Smooth muscle cell (in vitro differentiated cells): ENCODE data around the gene PRUNE2. TPM values are rescaled to one million over a fixed set of nuclear protein-coding genes. Genes with fewer than 3 reads are reported as not detected.
"Not testable (repeated sequence)": the region's sequence is repeated elsewhere in the genome, so short reads cannot be mapped to it uniquely, and the experiment has no call there.

Experiments used
- DNase-seq: peaks from one replicate; lab custom pipeline; 2025; ENCODE audit not compliant: unreplicated experiment; lab: John Stamatoyannopoulos, UW
- H2AFZ ChIP-seq: fragments of 200-600 bp; sonication (generic); 2 replicates; pipeline ENCODE4 v1.6.0; 2016; ENCODE audit warnings: antibody characterized with exemption, low read depth, mild to moderate bottlenecking
- H3F3A ChIP-seq: fragments of 200-600 bp; sonication (generic); 2 replicates; pipeline ENCODE4 v1.6.0; 2017; ENCODE audit warnings: antibody characterized with exemption, low read depth
- H3K27ac ChIP-seq: fragments of 200-600 bp; sonication (generic); 2 replicates; pipeline ENCODE4 v1.5.1; 2016; ENCODE audit warnings: low read depth, mild to moderate bottlenecking
- H3K27me3 ChIP-seq: fragments of 200-600 bp; sonication (generic); 2 replicates; pipeline ENCODE4 v1.6.1; 2016; ENCODE audit warnings: low read depth, mild to moderate bottlenecking
- H3K36me3 ChIP-seq: fragments of 200-600 bp; sonication (generic); 2 replicates; pipeline ENCODE4 v1.5.1; 2016; ENCODE audit warnings: low read depth
- H3K4me1 ChIP-seq: fragments of 200-600 bp; sonication (generic); 2 replicates; pipeline ENCODE4 v1.5.1; 2016; ENCODE audit warnings: low read depth
- H3K4me2 ChIP-seq: fragments of 200-600 bp; sonication (generic); 2 replicates; pipeline ENCODE4 v1.6.0; 2016; ENCODE audit warnings: mild to moderate bottlenecking
- H3K4me3 ChIP-seq: fragments of 200-600 bp; sonication (generic); 2 replicates; pipeline ENCODE4 v1.5.1; 2016; ENCODE audit warnings: mild to moderate bottlenecking
- H3K79me2 ChIP-seq: fragments of 200-600 bp; sonication (generic); 2 replicates; pipeline ENCODE4 v1.6.0; 2016; ENCODE audit warnings: low read depth, mild to moderate bottlenecking
- H3K9ac ChIP-seq: fragments of 200-600 bp; sonication (generic); 2 replicates; pipeline ENCODE4 v1.6.0; 2016; ENCODE audit warnings: low read depth
- H3K9me3 ChIP-seq: fragments of 200-600 bp; sonication (generic); replicated peaks from 2 replicates; pipeline ENCODE4 v1.5.1; 2016; ENCODE audit warnings: low read depth
- H4K20me1 ChIP-seq: fragments of 200-600 bp; sonication (generic); 2 replicates; pipeline ENCODE4 v1.6.0; 2016; ENCODE audit warnings: low read depth
- WGBS: methylation state at CpG from one replicate; pipeline ENCODE4 v1.1.7; 2016; ENCODE audit warnings: low lambda C conversion rate; 5-methylcytosine and 5-hydroxymethylcytosine counted together
- polyA plus RNA-seq: library from polyadenylated mRNA; unstranded; fragments of >200 nt; fragmentation: Nextera tagmentation; extraction: Ambion mirVana; gene quantifications from 2 replicates; pipeline ENCODE4 v1.2.1, GENCODE V29; 2016
- total RNA-seq: library from RNA; depleted of rRNA; stranded (reverse); fragments of >200 nt; gene quantifications from 2 replicates; pipeline ENCODE4 v1.2.3, GENCODE V29; 2014
- TF ChIP-seq, protein P1 (sequence below): fragments of 200-600 bp; sonication (generic); IDR thresholded peaks from 2 replicates; pipeline ENCODE4 v1.5.1; 2017; ENCODE audit warnings: borderline replicate concordance, mild to moderate bottlenecking, antibody characterized with exemption; ENCODE audit not compliant: insufficient read depth, poor library complexity, severe bottlenecking

The PRUNE2 gene
- total and polyA plus RNA-seq, 2 experiments from 2014 or later = 0.79 to 1.9 TPM

DNA sequence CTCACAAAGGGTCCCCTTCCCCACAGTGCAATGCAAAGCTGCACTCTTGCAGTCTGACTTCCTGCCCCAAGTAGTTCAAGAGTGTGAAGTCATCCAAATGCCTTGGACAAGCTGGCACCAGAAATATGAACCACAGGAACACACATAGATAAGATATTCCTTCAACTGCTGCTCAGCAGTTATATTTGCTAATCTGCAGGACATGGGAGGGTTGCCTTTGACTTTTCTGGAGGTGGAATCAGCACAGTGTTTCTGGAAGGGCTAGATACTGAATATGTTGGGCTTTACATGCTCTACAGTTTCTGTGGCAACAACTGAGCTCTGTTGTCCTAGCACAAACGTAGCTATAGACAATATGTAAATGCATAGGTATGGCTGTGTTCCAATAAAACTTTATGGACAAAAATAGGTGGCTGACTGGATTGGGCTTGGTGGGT is 238.4 kb downstream of the PRUNE2 start:
- TF ChIP-seq, protein P1, sequence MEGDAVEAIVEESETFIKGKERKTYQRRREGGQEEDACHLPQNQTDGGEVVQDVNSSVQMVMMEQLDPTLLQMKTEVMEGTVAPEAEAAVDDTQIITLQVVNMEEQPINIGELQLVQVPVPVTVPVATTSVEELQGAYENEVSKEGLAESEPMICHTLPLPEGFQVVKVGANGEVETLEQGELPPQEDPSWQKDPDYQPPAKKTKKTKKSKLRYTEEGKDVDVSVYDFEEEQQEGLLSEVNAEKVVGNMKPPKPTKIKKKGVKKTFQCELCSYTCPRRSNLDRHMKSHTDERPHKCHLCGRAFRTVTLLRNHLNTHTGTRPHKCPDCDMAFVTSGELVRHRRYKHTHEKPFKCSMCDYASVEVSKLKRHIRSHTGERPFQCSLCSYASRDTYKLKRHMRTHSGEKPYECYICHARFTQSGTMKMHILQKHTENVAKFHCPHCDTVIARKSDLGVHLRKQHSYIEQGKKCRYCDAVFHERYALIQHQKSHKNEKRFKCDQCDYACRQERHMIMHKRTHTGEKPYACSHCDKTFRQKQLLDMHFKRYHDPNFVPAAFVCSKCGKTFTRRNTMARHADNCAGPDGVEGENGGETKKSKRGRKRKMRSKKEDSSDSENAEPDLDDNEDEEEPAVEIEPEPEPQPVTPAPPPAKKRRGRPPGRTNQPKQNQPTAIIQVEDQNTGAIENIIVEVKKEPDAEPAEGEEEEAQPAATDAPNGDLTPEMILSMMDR = no peak
- no peak overlapping the region for H3K27ac ChIP-seq

DNA sequence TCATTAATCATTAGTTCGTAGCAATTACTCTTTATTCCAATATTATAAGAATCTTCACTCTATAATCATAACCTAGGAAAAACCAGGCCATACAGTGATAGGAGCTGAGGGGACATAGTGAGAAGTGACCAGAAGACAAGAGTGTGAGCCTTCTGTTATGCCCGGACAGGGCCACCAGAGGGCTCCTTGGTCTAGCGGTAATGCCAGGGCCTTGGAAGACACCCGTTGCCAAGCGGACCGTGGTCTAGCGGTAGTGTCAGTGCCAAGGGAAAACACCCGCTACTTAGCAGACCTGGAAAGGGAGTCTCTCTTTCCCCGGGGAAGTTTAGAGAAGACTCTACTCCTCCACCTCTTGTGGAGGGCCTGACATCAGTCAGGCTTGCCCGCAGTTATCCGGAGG is 239.9 kb downstream of the PRUNE2 start:
- H3K27ac ChIP-seq, H3K79me2 ChIP-seq, H3K4me2 ChIP-seq: not testable (repeated sequence)

More for the DNA sequence above, 238.4 kb downstream of the PRUNE2 start:
- Histone ChIP-seq H3K36me3 (no peaks in the 10 kb centered on the region), H3K79me2 (no peaks in the 10 kb centered on the region), H3K4me2 (peak overlapping the region; percentile 40), H3K9ac (no peak overlapping the region), H2AFZ (no peak overlapping the region), H3K9me3 (no peaks in the 10 kb centered on the region), H3K4me3 (no peak overlapping the region), H4K20me1 (no peaks in the 10 kb centered on the region), H3K27me3 (no peaks in the 10 kb centered on the region), H3F3A (no peaks in the 10 kb centered on the region), H3K4me1 (peaks cover 4% of the 10 kb centered on the region)
- 25% methylated on average over 1 of the region's 1 CpG for WGBS
- DNase-seq = no peak

DNA sequence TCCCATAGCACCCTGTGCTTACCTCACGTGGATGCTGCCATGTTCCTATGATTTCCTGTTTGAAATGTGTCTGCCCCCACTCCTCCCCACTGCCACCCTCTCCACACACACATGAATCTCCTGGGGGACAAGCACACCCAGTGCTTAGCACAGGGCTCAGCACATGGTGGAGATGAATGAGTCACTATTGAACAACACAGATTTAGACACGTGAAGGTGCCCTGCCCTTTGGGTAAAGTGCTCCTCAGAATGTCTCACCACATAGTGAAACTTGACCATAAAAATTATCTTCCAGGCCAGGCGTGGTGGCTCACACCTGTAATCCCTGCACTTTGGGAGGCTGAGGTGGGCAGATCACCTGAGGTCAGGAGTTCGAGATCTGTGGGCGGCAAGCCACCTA is 240.5 kb downstream of the PRUNE2 start:
- Histone ChIP-seq H3K27ac (no peak overlapping the region), H3K9ac (no peak overlapping the region)
- TF ChIP-seq, protein P1 = no peak

More for the DNA sequence above, 239.9 kb downstream of the PRUNE2 start:
- H2AFZ ChIP-seq, H3K4me1 ChIP-seq, H4K20me1 ChIP-seq, H3K9me3 ChIP-seq, H3K9ac ChIP-seq, H3K4me3 ChIP-seq, H3K36me3 ChIP-seq, H3F3A ChIP-seq, H3K27me3 ChIP-seq: not testable (repeated sequence)
- peak; percentile 17 for DNase-seq
- TF ChIP-seq, protein P1 = peak; percentile 61
- WGBS = 27% methylated on average over 11 of the region's 11 CpGs

DNA sequence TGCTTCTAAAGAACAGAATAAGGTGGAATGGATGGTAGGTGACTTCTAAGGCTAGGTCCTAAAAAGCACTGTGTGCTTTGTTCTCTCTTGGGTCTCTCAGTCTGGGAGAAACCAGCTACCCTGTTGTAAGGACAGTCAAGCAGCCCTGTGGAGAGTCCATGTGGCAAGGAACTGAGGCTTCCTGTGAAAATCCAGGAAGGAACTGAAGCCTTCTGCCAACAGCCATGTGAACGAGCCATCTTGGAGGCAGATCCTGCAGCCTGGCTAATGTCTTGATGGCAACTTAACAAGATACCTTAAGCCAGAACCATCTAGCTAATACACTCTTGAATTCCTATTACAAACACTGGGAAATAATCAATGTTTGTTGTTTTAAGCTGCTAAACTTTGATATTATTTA is 241.8 kb downstream of the PRUNE2 start:
- Histone ChIP-seq H3K9me3 (no peaks in the 10 kb centered on the region), H3K4me2 (no peak overlapping the region), H3F3A (no peaks in the 10 kb centered on the region), H3K4me3 (no peak overlapping the region), H3K9ac (no peak overlapping the region), H4K20me1 (no peaks in the 10 kb centered on the region), H2AFZ (no peak overlapping the region), H3K27ac (no peak overlapping the region), H3K36me3 (no peaks in the 10 kb centered on the region), H3K4me1 (peaks cover 4% of the 10 kb centered on the region), H3K27me3 (no peaks in the 10 kb centered on the region), H3K79me2 (no peaks in the 10 kb centered on the region)
- 52% methylated on average over 1 of the region's 1 CpG for WGBS
- DNase-seq = no peak
- TF ChIP-seq, protein P1 = no peak

More for the DNA sequence above, 240.5 kb downstream of the PRUNE2 start:
- Histone ChIP-seq H2AFZ (no peak overlapping the region), H3K79me2 (no peaks in the 10 kb centered on the region), H3K36me3 (no peaks in the 10 kb centered on the region), H3K27me3 (no peaks in the 10 kb centered on the region), H3K4me2 (no peak overlapping the region), H3K4me1 (peaks cover 4% of the 10 kb centered on the region), H3F3A (no peaks in the 10 kb centered on the region), H3K4me3 (no peak overlapping the region), H3K9me3 (no peaks in the 10 kb centered on the region), H4K20me1 (no peaks in the 10 kb centered on the region)
- 80% methylated on average over 5 of the region's 5 CpGs for WGBS
- no peak for DNase-seq
